B cell (primary cell): ENCODE results near the gene SUV39H2. TPM values are rescaled to one million over a fixed set of nuclear protein-coding genes. Genes with fewer than 3 reads are reported as not detected.
A peak's percentile ranks its signal among the peaks of the same experiment; 100 is the strongest.

Experiments
- ATAC-seq: fragments of 200-7000 bp; cut with Tn5 transposase; one replicate; pipeline ENCODE4 v1.10.0; 2021; ENCODE audit warnings: low read depth, mild to moderate bottlenecking, moderate number of reproducible peaks, moderate library complexity
- CTCF ChIA-PET: fragments of 350-600 bp; sonication (Branson Sonifier 250); formaldehyde crosslinking; loops from one replicate; lab custom pipeline; 2021; ENCODE audit warnings: antibody characterized with exemption, inconsistent platforms; lab: Charles Lee
- POLR2A ChIA-PET: fragments of 350-600 bp; sonication (Branson Sonifier 250); formaldehyde crosslinking; loops from one replicate; lab custom pipeline; 2021; ENCODE audit warnings: antibody characterized with exemption; lab: Charles Lee
- DNase-seq: peaks from one replicate; pipeline ENCODE4 v3.0.0; 2013
- H2AFZ ChIP-seq: 2 replicates; pipeline ENCODE4 v1.6.1; 2012; ENCODE audit warnings: mild to moderate bottlenecking, low read depth, low read length; ENCODE audit not compliant: insufficient read depth, poor library complexity, severe bottlenecking
- H3K27ac ChIP-seq, 2 donors: 1 replicate in 1 of 2; 2 replicates in 1 of 2; pipeline ENCODE4 v1.5.1; 2012 to 2013; ENCODE audit warnings: low read length in 2 of 2, mild to moderate bottlenecking in 2 of 2, moderate library complexity in 1 of 2
- H3K27me3 ChIP-seq, 4 experiments: fragments of 200-600 bp in 1 of 4; sonication (generic) in 1 of 4; replicated peaks in 1 of 4; 1 replicate in 2 of 4; 2 replicates in 2 of 4; pipeline versions ENCODE4 v1.6.1 to v1.7.0; 2013 to 2016; ENCODE audit warnings: low read length in 3 of 4, mild to moderate bottlenecking in 2 of 4, mixed read lengths in 1 of 4, moderate library complexity in 1 of 4; ENCODE audit not compliant: insufficient read depth in 4 of 4, control insufficient read depth in 3 of 4; ENCODE audit errors: control extremely low read depth in 1 of 4
- H3K36me3 ChIP-seq, 2 experiments: replicated peaks in 1 of 2; 1 replicate in 1 of 2; 2 replicates in 1 of 2; pipeline versions ENCODE4 v1.6.1 to v1.7.1; 2013; ENCODE audit warnings: low read length in 1 of 2; ENCODE audit not compliant: insufficient read depth in 2 of 2, control insufficient read depth in 1 of 2; ENCODE audit errors: control extremely low read depth in 1 of 2, extremely low read depth in 1 of 2
- H3K4me1 ChIP-seq, 2 donors: fragments of 200-600 bp in 1 of 2; sonication (generic) in 1 of 2; 1 replicate in 1 of 2; 2 replicates in 1 of 2; pipeline versions ENCODE4 v1.5.1 to v1.6.1; 2013 to 2017; ENCODE audit warnings: low read length in 2 of 2; ENCODE audit not compliant: control insufficient read depth in 2 of 2, insufficient read depth in 2 of 2
- H3K4me2 ChIP-seq: replicated peaks from 2 replicates; pipeline ENCODE3; 2012; ENCODE audit warnings: mild to moderate bottlenecking, low read depth, low read length; ENCODE audit not compliant: poor library complexity, severe bottlenecking
- H3K4me3 ChIP-seq, 5 experiments: fragments of 200-600 bp in 1 of 5; sonication (generic) in 1 of 5; 1 replicate in 3 of 5; 2 replicates in 2 of 5; pipeline versions ENCODE4 v1.5.1 to v1.7.0; 2011 to 2016; ENCODE audit warnings: low read length in 4 of 5, mild to moderate bottlenecking in 4 of 5, low read depth in 2 of 5, control low read depth in 1 of 5, moderate library complexity in 1 of 5; ENCODE audit not compliant: insufficient read depth in 1 of 5; ENCODE audit errors: control extremely low read depth in 1 of 5, extremely low read depth in 1 of 5
- H3K79me2 ChIP-seq: fragments of 200-600 bp; sonication (generic); one replicate; pipeline ENCODE4 v1.6.0; 2016; ENCODE audit warnings: low read length; ENCODE audit not compliant: control insufficient read depth, insufficient read depth
- H3K9ac ChIP-seq: fragments of 200-600 bp; sonication (generic); 2 replicates; pipeline ENCODE4 v1.6.1; 2017; ENCODE audit warnings: mild to moderate bottlenecking, low read length, moderate library complexity
- H3K9me3 ChIP-seq, 3 donors: one replicate each; pipeline versions ENCODE4 v1.6.1 to v1.7.1; 2013; ENCODE audit warnings: low read length in 2 of 3; ENCODE audit not compliant: control insufficient read depth in 2 of 3, insufficient read depth in 1 of 3; ENCODE audit errors: control extremely low read depth in 1 of 3
- H4K20me1 ChIP-seq: 2 replicates; pipeline ENCODE4 v1.6.0; 2012; ENCODE audit warnings: mild to moderate bottlenecking, low read length; ENCODE audit not compliant: insufficient read depth, control insufficient read depth, poor library complexity, severe bottlenecking
- H3K27ac Mint-ChIP-seq: one replicate; pipeline ENCODE4 v1.8.0; 2021; ENCODE audit warnings: mixed read lengths
- H3K27me3 Mint-ChIP-seq: one replicate; pipeline ENCODE4 v1.8.0; 2021; ENCODE audit warnings: mixed read lengths
- H3K4me1 Mint-ChIP-seq: one replicate; pipeline ENCODE4 v1.8.0; 2021; ENCODE audit warnings: mixed read lengths
- H3K4me3 Mint-ChIP-seq: one replicate; pipeline ENCODE4 v1.8.0; 2021; ENCODE audit warnings: mixed read lengths
- H3K9me3 Mint-ChIP-seq: one replicate; pipeline ENCODE4 v1.8.0; 2022; ENCODE audit warnings: mixed read lengths; ENCODE audit not compliant: insufficient read depth
- EZH2 ChIP-seq: IDR thresholded peaks from 2 replicates; pipeline ENCODE4 v1.6.1; 2012; ENCODE audit warnings: borderline replicate concordance, low read depth, mild to moderate bottlenecking, moderate library complexity, low read length; ENCODE audit not compliant: insufficient read depth, poor library complexity, severe bottlenecking
- WGBS: methylation state at CpG from one replicate; pipeline ENCODE4 v1.1.5; 2013; ENCODE audit warnings: missing lambda C conversion rate; ENCODE audit not compliant: insufficient coverage; 5-methylcytosine and 5-hydroxymethylcytosine counted together
- intact Hi-C: fragments of 100-400 bp; cut with micrococcal nuclease; formaldehyde crosslinking; loops from one replicate; pipeline ENCODE4 v1.10.0; 2022
- polyA plus RNA-seq: library from polyadenylated mRNA; depleted of rRNA; stranded (reverse); fragments of >200 nt; gene quantifications from 2 replicates; pipeline ENCODE4 v1.2.3, GENCODE V29; 2012
- total RNA-seq, 2 donors: library from RNA; stranded (reverse); fragments of 120-200 nt in 1 of 2; gene quantifications; 1 replicate in 1 of 2; 2 replicates in 1 of 2; pipeline versions ENCODE4 v1.2.3 to v1.2.4, GENCODE V29; 2013 to 2022
- TF ChIP-seq, protein P1 (sequence below): fragments of 200-600 bp; IDR thresholded peaks from one replicate; pipeline ENCODE4 v1.8.0; 2022; ENCODE audit warnings: antibody characterized with exemption, mild to moderate bottlenecking

The SUV39H2 gene
- total and polyA plus RNA-seq, 2 donors (not counting 1 experiment from before 2014, with no cell fraction given): 0.73 to 3.2 TPM

DNA sequence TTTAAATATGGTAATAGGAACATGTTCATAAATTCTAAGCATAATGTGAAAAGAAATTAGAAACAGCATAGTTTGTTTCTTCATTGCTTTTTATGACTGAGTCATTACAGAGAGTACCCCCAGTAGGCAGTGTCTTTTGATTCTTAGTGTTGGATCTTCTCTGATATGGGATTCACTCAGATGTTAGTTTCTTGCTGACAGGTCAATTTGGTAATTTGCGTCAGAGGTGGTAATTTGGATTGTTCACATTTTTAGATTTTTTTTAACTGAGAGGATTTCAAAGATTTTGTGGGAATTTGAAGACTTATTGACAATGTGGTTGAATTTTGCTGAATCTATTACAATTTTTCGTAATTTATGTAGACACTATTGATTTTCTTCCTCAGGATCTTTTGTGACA, 38.5 kb upstream of the SUV39H2 start:
- peaks cover 46% of the 10 kb centered on the region for H3K79me2 ChIP-seq

DNA sequence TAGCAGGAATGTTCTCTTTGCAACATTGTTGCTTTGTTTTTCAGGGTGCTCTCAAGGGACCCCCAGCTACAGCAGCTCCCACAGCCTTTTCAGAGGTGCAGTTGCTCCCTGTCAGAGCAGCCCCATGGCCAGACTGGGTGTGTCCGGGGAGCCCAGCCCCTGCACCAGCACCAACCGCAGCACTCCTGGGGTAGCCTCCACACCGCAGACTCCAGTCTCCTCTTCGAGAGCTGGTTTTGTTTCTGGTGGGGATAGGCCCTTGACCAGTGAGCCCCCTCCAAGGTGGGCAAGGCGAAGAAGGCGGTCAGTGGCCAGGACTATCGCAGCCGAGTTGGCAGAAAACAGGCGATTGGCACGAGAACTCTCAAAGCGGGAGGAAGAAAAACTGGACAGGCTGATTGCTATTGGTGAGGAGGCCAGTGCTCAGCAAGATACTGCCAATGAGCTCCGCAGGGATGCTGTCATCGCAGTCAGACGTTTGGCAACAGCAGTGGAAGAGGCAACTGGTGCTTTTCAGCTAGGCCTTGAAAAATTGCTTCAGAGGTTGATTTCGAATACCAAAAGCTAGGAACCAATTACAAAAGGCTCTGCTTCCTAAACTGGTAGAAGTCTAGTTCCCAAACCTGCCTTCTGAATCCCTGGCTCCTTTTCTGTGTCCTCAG, 35.2 kb upstream of the SUV39H2 start:
- H2AFZ ChIP-seq: no peak overlapping the region
- peaks cover 10% of the 10 kb centered on the region for H3K4me1 Mint-ChIP-seq
- peaks cover 35% of the 10 kb centered on the region for H3K79me2 ChIP-seq
- intact Hi-C loops: no loop called here
- no peaks in the 10 kb centered on the region for H3K27me3 ChIP-seq
- H3K9ac ChIP-seq: no peak overlapping the region
- H3K27me3 Mint-ChIP-seq: no peaks in the 10 kb centered on the region
- H3K36me3 ChIP-seq: peaks cover 16 to 38% of the 10 kb centered on the region in 2 experiments
- H3K4me3 Mint-ChIP-seq: no peak overlapping the region
- no peak overlapping the region for H3K4me2 ChIP-seq
- no peak for ATAC-seq
- DNase-seq: no peak
- ChIA-PET CTCF (interaction anchor here (1.2 to 1.7 kb wide), 2 partner anchors 21 to 305 kb away, joined by 3 read pairs; no protein-coding TSS in a partner anchor), POLR2A (no interaction called here)
- 98% methylated on average over 15 of the region's 15 CpGs for WGBS
- peaks cover 8 to 9% of the 10 kb centered on the region in 2 donors for H3K4me1 ChIP-seq
- no peak for TF ChIP-seq EZH2
- TF ChIP-seq, protein P1, sequence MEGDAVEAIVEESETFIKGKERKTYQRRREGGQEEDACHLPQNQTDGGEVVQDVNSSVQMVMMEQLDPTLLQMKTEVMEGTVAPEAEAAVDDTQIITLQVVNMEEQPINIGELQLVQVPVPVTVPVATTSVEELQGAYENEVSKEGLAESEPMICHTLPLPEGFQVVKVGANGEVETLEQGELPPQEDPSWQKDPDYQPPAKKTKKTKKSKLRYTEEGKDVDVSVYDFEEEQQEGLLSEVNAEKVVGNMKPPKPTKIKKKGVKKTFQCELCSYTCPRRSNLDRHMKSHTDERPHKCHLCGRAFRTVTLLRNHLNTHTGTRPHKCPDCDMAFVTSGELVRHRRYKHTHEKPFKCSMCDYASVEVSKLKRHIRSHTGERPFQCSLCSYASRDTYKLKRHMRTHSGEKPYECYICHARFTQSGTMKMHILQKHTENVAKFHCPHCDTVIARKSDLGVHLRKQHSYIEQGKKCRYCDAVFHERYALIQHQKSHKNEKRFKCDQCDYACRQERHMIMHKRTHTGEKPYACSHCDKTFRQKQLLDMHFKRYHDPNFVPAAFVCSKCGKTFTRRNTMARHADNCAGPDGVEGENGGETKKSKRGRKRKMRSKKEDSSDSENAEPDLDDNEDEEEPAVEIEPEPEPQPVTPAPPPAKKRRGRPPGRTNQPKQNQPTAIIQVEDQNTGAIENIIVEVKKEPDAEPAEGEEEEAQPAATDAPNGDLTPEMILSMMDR: no peak
- H3K27ac ChIP-seq: no peak overlapping the region
- H3K4me3 ChIP-seq: no peak overlapping the region
- no peak overlapping the region for H3K27ac Mint-ChIP-seq
- H3K9me3 Mint-ChIP-seq: no peaks in the 10 kb centered on the region
- no peaks in the 10 kb centered on the region for H3K9me3 ChIP-seq
- H4K20me1 ChIP-seq: no peaks in the 10 kb centered on the region

More for the DNA sequence above, 38.5 kb upstream of the SUV39H2 start:
- H3K4me2 ChIP-seq: no peak overlapping the region
- Mint-ChIP-seq H3K9me3 (no peaks in the 10 kb centered on the region), H3K4me1 (peaks cover 20% of the 10 kb centered on the region), H3K4me3 (peak overlapping the region; percentile 20), H3K27ac (no peak overlapping the region), H3K27me3 (no peaks in the 10 kb centered on the region)
- CTCF ChIA-PET: no interaction called here
- peaks cover 10 to 27% of the 10 kb centered on the region in 2 experiments for H3K36me3 ChIP-seq
- no CpG with 5 or more reads among the region's 2 CpGs for WGBS
- no peak for ATAC-seq
- no peaks in the 10 kb centered on the region for H3K27me3 ChIP-seq
- H4K20me1 ChIP-seq: no peaks in the 10 kb centered on the region
- no peak overlapping the region for H2AFZ ChIP-seq
- peaks cover 16 to 17% of the 10 kb centered on the region in 2 donors for H3K4me1 ChIP-seq
- H3K4me3 ChIP-seq: no peak overlapping the region
- intact Hi-C loops: no loop called here
- POLR2A ChIA-PET: no interaction called here
- no peak for DNase-seq
- TF ChIP-seq EZH2: no peak
- TF ChIP-seq, protein P1: no peak
- no peak overlapping the region for H3K9ac ChIP-seq
- no peaks in the 10 kb centered on the region for H3K9me3 ChIP-seq
- no peak overlapping the region for H3K27ac ChIP-seq
